T-helper 9 cell (primary cell): ENCODE data around the gene UBQLN1.
"Not testable (repeated sequence)": the region's sequence is repeated elsewhere in the genome, so short reads cannot be mapped to it uniquely, and the experiment has no call there.

Experiments
- DNase-seq: peaks from one replicate; pipeline ENCODE4 v3.0.0-alpha.2; 2020
- total RNA-seq, 2 donors: gene quantifications; one replicate each; lab custom pipeline; 2026; lab: John Stamatoyannopoulos, UW

The UBQLN1 gene
- 167 to 286 reads per million in 2 donors for total RNA-seq

GRCh38 chr9:83707768-83708514 is at the start of gene UBQLN1:
Gene UBQLN1, minus strand, starts transcription at chr9:83707958. Its CDS starts 279 bp downstream, at chr9:83707679.
- peak; percentile 90 for DNase-seq

- DNase-seq, result no peak
These were observed 46.7 kb upstream of the UBQLN1 start for GRCh38 chr9:83754383-83754977.

GRCh38 chr9:83749706-83750105 is 41.9 kb upstream of the UBQLN1 start:
- no peak for DNase-seq

GRCh38 chr9:83744206-83744605 is 36.4 kb upstream of the UBQLN1 start:
- DNase-seq, result no peak

- DNase-seq, result no peak
These were observed 26.0 kb upstream of the UBQLN1 start for GRCh38 chr9:83733739-83734138.

- not testable (repeated sequence) for DNase-seq
These were observed 21.0 kb upstream of the UBQLN1 start for GRCh38 chr9:83728591-83729368.

- DNase-seq, result no peak
These were observed 16.7 kb upstream of the UBQLN1 start for GRCh38 chr9:83724436-83724835.

- DNase-seq, result no peak
These were observed 15.2 kb upstream of the UBQLN1 start for GRCh38 chr9:83722726-83723495.

GRCh38 chr9:83721509-83721908 is 13.8 kb upstream of the UBQLN1 start:
- no peak for DNase-seq

- no peak for DNase-seq
These were observed 8.0 kb upstream of the UBQLN1 start for GRCh38 chr9:83715794-83716193.

GRCh38 chr9:83715221-83715620 is 7.5 kb upstream of the UBQLN1 start:
- DNase-seq, result no peak

- DNase-seq, result no peak
These were observed 6.6 kb upstream of the UBQLN1 start for GRCh38 chr9:83714329-83714728.

- DNase-seq, result peak; percentile 32
These were observed 879 bp upstream of the UBQLN1 start for GRCh38 chr9:83708515-83709158.

- no peak for DNase-seq
These were observed 315 bp downstream of the UBQLN1 start for GRCh38 chr9:83707518-83707767.

- peak; percentile 55 for DNase-seq
These were observed 861 bp downstream of the UBQLN1 start for GRCh38 chr9:83706676-83707517.

GRCh38 chr9:83705219-83705651 is 2.5 kb downstream of the UBQLN1 start:
- DNase-seq, result not testable (repeated sequence)

GRCh38 chr9:83701769-83702168 is 6.0 kb downstream of the UBQLN1 start:
- DNase-seq, result no peak

GRCh38 chr9:83701286-83701685 is 6.5 kb downstream of the UBQLN1 start:
- DNase-seq, result no peak

GRCh38 chr9:83699615-83700014 is 8.1 kb downstream of the UBQLN1 start:
- no peak for DNase-seq

GRCh38 chr9:83698976-83699585 is 8.7 kb downstream of the UBQLN1 start:
- no peak for DNase-seq

GRCh38 chr9:83691492-83691891 is 16.3 kb downstream of the UBQLN1 start:
- no peak for DNase-seq
